Retinal pigment epithelial cell (primary cell): ENCODE results near the gene SH2D2A.

Source experiments
- DNase-seq: peaks from one replicate; pipeline ENCODE4 v3.0.0-alpha.2; 2010; ENCODE audit warnings: low read depth
- H3K4me3 ChIP-seq: 2 replicates; pipeline ENCODE4 v1.5.1; 2011; ENCODE audit warnings: mild to moderate bottlenecking, low read length, control low read depth, moderate library complexity
- TF ChIP-seq, protein P1 (sequence below): conservative IDR thresholded peaks from 2 replicates; pipeline ENCODE4 v1.5.1; 2011; ENCODE audit warnings: low read depth, low read length, control low read depth, inconsistent platforms

The SH2D2A gene

GRCh38 chr1:156842618-156843300 is 26.1 kb upstream of the SH2D2A start:
- H3K4me3 ChIP-seq: no peak overlapping the region
- DNase-seq: no peak
- TF ChIP-seq, protein P1, sequence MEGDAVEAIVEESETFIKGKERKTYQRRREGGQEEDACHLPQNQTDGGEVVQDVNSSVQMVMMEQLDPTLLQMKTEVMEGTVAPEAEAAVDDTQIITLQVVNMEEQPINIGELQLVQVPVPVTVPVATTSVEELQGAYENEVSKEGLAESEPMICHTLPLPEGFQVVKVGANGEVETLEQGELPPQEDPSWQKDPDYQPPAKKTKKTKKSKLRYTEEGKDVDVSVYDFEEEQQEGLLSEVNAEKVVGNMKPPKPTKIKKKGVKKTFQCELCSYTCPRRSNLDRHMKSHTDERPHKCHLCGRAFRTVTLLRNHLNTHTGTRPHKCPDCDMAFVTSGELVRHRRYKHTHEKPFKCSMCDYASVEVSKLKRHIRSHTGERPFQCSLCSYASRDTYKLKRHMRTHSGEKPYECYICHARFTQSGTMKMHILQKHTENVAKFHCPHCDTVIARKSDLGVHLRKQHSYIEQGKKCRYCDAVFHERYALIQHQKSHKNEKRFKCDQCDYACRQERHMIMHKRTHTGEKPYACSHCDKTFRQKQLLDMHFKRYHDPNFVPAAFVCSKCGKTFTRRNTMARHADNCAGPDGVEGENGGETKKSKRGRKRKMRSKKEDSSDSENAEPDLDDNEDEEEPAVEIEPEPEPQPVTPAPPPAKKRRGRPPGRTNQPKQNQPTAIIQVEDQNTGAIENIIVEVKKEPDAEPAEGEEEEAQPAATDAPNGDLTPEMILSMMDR: no peak

GRCh38 chr1:156841295-156841855 is 24.7 kb upstream of the SH2D2A start:
- DNase-seq: no peak
- no peak overlapping the region for H3K4me3 ChIP-seq
- TF ChIP-seq, protein P1: no peak

DNA sequence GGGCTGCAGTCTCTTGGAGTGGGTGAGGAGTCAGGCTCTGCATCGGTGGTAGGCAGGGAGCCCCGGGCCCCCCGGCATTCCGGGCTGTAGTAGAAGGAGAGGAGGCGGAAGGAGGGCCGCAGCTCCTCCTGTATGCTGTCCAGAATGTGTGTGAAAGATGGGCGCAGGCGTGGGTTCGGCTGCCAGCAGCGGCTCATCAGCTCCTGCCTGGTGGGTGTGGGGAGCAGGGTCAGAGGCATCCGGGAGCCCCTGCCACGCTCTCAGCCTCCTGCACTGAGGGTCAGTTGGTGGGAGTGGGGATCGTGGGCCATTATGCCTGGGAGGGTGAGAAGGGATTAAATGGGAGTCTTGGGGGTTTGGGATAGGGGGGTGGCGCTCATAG is 24.2 kb upstream of the SH2D2A start:
- TF ChIP-seq, protein P1: no peak
- no peak for DNase-seq
- H3K4me3 ChIP-seq: no peak overlapping the region

DNA sequence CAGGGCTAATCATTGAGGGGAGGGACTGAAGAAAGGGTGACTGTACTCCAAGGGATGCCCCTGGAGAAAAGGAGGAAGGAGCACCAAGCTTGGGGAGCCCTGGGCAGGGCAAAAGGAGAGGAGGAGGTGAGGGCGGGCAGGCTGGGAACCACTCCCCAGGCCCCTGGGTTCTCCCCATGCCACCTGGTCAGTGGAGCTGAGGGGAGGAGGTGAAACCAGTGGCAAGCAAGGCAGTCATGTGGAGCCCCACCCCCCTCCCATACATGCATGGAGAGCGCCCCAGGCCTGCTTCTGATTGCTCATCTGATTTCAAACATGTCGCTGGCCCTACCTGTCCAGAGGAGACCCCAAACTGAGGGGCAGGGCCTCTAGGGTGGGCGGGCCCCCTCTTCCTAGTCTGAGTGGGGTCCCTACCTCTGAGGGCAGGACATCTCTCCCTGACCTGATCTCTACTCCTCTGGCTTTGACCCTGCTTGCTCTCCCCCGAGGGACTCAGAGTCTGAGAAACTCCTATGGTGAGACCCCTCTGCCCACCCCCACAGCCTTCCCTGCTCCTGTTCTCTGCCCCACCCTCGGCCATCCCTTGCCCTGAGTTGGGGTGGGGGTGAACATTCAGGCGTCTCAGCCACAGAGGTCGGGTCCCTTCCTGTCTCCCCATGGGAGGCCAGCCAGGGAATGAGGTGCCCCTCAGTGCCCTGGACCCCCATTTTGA is 23.7 kb upstream of the SH2D2A start:
- no peak for DNase-seq
- H3K4me3 ChIP-seq: no peak overlapping the region
- TF ChIP-seq, protein P1: no peak

DNA sequence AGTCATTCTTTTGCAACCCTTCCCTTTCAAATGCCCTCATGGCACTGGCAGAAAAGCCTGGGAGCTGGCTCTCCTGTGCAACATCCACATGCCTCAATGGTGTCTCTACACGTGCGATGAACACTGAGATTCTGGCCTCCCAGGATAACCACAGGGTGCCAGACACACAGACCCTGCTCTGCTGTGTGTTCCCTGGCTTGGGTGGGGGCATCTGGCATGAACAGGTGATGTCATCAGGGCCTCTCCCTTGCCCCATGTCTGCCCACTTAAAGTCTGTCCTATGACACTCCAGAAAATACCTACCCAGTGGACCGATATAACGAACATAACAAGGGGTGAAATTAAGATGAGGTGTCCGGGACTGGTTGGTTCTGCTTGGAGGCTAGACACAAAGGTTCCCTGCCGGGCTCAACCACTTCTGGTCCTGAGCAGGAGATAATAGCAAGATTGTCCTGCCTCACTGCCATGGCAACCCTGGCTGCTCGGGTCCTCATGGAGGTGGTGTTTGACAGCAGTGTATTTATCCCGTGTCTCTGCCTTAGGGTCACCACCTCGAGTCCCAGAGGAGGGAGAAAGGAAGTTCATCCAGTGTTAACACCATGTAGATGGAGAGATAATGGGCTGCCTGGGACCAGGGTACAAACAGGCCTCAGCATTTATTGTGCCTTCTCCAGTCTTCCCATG is 22.9 kb upstream of the SH2D2A start:
- TF ChIP-seq, protein P1: no peak
- H3K4me3 ChIP-seq: no peak overlapping the region
- no peak for DNase-seq

DNA sequence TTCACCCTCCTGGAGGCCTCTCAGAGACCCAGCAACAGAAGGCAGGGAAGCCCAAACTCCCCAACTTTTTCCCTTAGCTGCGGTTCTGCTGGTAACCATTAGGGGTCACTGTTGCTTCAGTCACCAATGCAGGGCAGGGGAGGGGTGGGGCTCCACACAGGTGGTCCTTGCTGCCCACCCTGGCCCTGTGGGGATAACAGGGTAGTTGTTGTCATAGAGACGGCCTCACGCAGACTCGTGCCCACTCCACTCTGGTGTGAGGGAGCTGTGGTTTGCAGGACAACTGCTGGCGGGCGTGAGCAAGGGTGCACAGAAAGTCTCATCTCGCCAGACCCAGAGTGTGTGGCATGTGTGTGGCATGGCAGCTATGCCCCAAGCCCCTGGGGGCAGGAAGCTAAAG is 22.3 kb upstream of the SH2D2A start:
- TF ChIP-seq, protein P1: peak; percentile 91
- no peak for DNase-seq
- no peak overlapping the region for H3K4me3 ChIP-seq
